ENCODE data around the gene ALOXE3. TPM values are rescaled to one million over a fixed set of nuclear protein-coding genes. Genes with fewer than 3 reads are reported as not detected.

Gene ALOXE3
- total RNA-seq, 2 donors from 2014 or later, result not detected

DNA sequence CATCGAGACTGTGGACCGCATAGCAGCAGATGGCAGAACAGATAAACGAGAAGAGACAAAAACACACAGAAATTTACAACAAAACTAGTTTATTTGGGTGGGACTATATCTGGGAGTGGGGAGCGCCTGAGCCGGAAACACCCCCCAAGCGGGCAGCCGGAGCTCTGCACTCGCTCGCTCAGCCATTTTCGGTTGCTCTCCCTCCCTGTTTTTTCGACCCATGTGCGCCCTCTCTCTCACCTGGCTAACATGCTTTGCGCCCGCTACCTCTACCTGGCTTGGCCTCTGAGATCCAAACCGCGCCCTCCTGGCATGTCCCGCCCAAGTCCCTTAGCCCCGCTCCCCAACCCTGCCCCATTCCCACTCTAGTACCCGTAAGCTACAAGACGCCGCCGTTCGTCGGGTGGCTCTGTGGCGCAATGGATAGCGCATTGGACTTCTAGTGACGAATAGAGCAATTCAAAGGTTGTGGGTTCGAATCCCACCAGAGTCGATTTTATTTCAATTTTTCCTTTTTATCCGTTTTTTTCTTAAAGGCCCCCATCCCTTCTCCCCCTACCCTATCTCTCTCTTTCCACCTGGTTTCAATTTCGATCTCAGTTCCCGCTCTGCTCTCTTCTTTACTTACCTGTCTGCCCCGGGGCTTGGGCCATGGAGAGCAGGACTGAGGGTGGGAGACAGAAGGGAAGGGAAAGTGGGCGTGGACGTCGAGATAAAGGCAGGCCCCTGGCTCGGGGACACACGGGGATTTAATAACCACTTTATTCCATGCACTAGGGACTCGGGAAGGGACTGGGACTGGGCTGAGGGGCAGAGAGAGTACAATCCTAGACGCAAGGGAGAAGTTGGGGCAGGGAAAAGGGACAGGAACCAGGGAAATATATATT lies 2.4 kb upstream of the ALOXE3 start:
- ATAC-seq (ENCODE audit: insufficient number of reproducible peaks, low FRiP score, low read depth) (no peak), DNase-seq (ENCODE audit: low spot score) (no peak)
- Histone ChIP-seq H3K4me1 (ENCODE audit: control insufficient read depth in 1 of 2, low read depth in 2 of 2) (peaks cover 55 to 68% of the 10 kb centered on the region in 2 donors), H3K9me3 (no peaks in the 10 kb centered on the region), H3K27me3 (replicated peaks; ENCODE audit: insufficient read depth) (peaks cover 12% of the 10 kb centered on the region), H3K4me3 (peak overlapping the region; percentile 80), H3K36me3 (no peaks in the 10 kb centered on the region), H3K27ac (peak overlapping the region; percentile 27 to 37)
- TF ChIP-seq CTCF (IDR thresholded peaks at IDR 0.05), result peak; percentile 25

DNA sequence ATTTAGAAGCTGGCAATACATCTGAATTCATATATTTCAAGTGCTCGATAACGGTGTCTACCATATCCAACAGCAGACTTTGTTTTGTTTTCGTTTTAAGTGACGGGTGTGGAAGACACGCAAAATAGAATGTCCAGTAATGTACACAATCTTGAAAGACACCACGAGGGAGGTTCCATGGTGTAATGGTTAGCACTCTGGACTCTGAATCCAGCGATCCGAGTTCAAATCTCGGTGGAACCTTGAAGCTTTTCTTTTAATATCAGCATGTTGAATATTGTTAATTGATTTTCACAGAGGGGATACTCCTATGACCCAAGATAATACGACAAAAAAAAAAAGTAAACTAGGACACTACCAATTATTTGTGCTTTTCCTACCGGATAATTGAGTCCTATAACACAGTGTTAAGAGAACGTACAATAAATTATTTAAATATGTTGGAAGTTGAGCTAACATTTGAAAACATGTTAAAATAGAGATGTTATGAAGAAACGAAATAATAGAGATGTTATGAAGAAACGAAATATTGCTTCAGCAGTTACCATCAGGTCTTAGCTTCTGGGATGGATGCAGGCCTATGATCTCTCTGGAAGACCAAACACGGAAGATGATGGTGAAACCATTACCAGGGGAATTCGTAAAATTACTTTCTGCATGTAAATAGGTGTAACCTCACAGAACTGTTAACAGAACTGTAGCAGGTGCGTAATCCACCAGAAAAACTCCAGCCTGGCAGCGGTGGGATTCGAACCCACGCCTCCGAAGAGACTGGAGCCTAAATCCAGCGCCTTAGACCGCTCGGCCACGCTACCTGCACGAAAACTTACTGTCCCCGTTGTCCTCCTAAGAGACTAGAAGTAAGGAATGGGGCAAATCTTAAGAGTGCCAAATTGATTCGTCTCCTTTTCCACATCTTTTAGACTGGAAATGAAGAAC lies 1.5 kb upstream of the ALOXE3 start:
- Histone ChIP-seq H3K9me3 (no peaks in the 10 kb centered on the region), H3K36me3 (no peaks in the 10 kb centered on the region), H3K4me3 (peak overlapping the region; percentile 80), H3K4me1 (ENCODE audit: control insufficient read depth in 1 of 2, low read depth in 2 of 2) (peaks cover 49 to 60% of the 10 kb centered on the region in 2 donors), H3K27me3 (replicated peaks; ENCODE audit: insufficient read depth) (peaks cover 12% of the 10 kb centered on the region), H3K27ac (peak overlapping the region; percentile 37 to 40)
- ATAC-seq (ENCODE audit: insufficient number of reproducible peaks, low FRiP score, low read depth) (peak; percentile 71), DNase-seq (ENCODE audit: low spot score) (no peak)
- TF ChIP-seq CTCF (IDR thresholded peaks at IDR 0.05), result no peak

- Histone ChIP-seq H3K4me3 (peak overlapping the region; percentile 80), H3K36me3 (no peaks in the 10 kb centered on the region), H3K27me3 (replicated peaks; ENCODE audit: insufficient read depth) (peaks cover 12% of the 10 kb centered on the region), H3K4me1 (ENCODE audit: control insufficient read depth in 1 of 2, low read depth in 2 of 2) (peaks cover 40 to 51% of the 10 kb centered on the region in 2 donors), H3K27ac (peak overlapping the region; percentile 37 to 40), H3K9me3 (no peaks in the 10 kb centered on the region)
- peak; percentile 83 for TF ChIP-seq CTCF (IDR thresholded peaks at IDR 0.05)
- DNase-seq (ENCODE audit: low spot score) (peak; percentile 51), ATAC-seq (ENCODE audit: insufficient number of reproducible peaks, low FRiP score, low read depth) (peak; percentile 66)
Measured at GRCh38 chr17:8118769-8119580, 661 bp upstream of the ALOXE3 start.

GRCh38 chr17:8117367-8117979 lies 841 bp downstream of the ALOXE3 start:
- Histone ChIP-seq H3K27ac (no peak overlapping the region), H3K4me3 (peak overlapping the region; percentile 80)

More at GRCh38 chr17:8117367-8117979, 841 bp downstream of the ALOXE3 start:
- Histone ChIP-seq H3K36me3 (no peaks in the 10 kb centered on the region), H3K27me3 (replicated peaks; ENCODE audit: insufficient read depth) (peaks cover 12% of the 10 kb centered on the region), H3K4me1 (ENCODE audit: control insufficient read depth in 1 of 2, low read depth in 2 of 2) (peaks cover 26 to 36% of the 10 kb centered on the region in 2 donors), H3K9me3 (no peaks in the 10 kb centered on the region)
- ATAC-seq (ENCODE audit: insufficient number of reproducible peaks, low FRiP score, low read depth) (no peak), DNase-seq (ENCODE audit: low spot score) (no peak)
- no peak for TF ChIP-seq CTCF (IDR thresholded peaks at IDR 0.05)
